Uterus (tissue), 2 donors: ENCODE data around the gene VGLL3.
A peak's percentile ranks its signal among the peaks of the same experiment; 100 is the strongest.

Experiments used
- CTCF ChIP-seq, 4 experiments: fragments of 200-600 bp in 2 of 4; fragments of 450-650 bp in 2 of 4; sonication (generic) in 2 of 4; IDR thresholded peaks; one replicate each; pipeline ENCODE4 v1.5.1; 2016 to 2019; ENCODE audit warnings: antibody characterized with exemption in 4 of 4, mild to moderate bottlenecking in 2 of 4, moderate library complexity in 1 of 4
- POLR2A ChIP-seq, 2 donors: fragments of 450-650 bp; IDR thresholded peaks; one replicate each; pipeline ENCODE4 v1.6.1; 2016; ENCODE audit warnings: antibody characterized with exemption in 2 of 2, mild to moderate bottlenecking in 1 of 2, moderate library complexity in 1 of 2

GRCh38 chr3:86969500-86970189, 21.3 kb downstream of the VGLL3 start:
- peak in 3 of 4 experiments; percentile 32 to 49 (median 38) for TF ChIP-seq CTCF (IDR thresholded peaks at IDR 0.05)
- TF ChIP-seq POLR2A (IDR thresholded peaks at IDR 0.05), result no peak
